Stimulated activated effector memory CD8-positive, alpha-beta T cell treated with anti-CD3 and anti-CD28 coated beads, Interleukin-12 subunit alpha, Interleukin-12 subunit beta, amount 100 ng/mL, for 72 hours (primary cell): ENCODE results near the gene RASA1.

Experiments used
- ATAC-seq: fragments of 150-1000 bp; cut with Tn5 transposase; 2 replicates; pipeline ENCODE4 v1.10.0; 2021
- DNase-seq, 2 donors: peaks; one replicate each; pipeline ENCODE4 v3.0.0; 2021 to 2022; ENCODE audit warnings: low spot score in 2 of 2
- H3K27ac Mint-ChIP-seq: one replicate; pipeline ENCODE4 v1.8.0; 2022; ENCODE audit warnings: mild to moderate bottlenecking, mixed read lengths
- H3K36me3 Mint-ChIP-seq: one replicate; pipeline ENCODE4 v1.8.0; 2022; ENCODE audit warnings: mild to moderate bottlenecking, mixed read lengths
- H3K4me1 Mint-ChIP-seq: one replicate; pipeline ENCODE4 v1.8.0; 2022; ENCODE audit warnings: mixed read lengths
- H3K4me3 Mint-ChIP-seq: one replicate; pipeline ENCODE4 v1.8.0; 2022; ENCODE audit warnings: mild to moderate bottlenecking, mixed read lengths
- H3K9me3 Mint-ChIP-seq: one replicate; pipeline ENCODE4 v1.8.0; 2022; ENCODE audit warnings: mixed read lengths

RASA1 gene

DNA sequence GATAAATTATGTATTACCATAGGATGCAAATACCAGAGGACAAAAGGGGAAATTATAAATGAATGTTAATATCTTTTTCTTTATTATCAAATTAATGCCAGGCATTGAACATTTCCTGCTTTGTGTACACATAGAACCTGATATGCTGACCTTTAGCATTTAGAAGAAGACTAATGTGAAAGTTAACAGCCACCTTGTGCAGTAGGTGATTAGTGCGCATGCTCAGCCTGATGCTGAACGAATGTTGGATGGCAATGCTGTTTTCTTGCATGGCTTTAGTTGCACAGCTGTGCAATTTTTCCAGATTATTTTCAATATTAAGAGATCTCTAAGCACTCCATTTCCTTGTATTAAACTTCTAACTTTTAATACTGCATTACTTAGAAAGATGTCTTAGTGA is 99.6 kb downstream of the RASA1 start:
- Mint-ChIP-seq H3K4me1 (no peaks in the 10 kb centered on the region), H3K4me3 (no peak overlapping the region), H3K27ac (no peak overlapping the region), H3K36me3 (peaks cover 82% of the 10 kb centered on the region), H3K9me3 (no peaks in the 10 kb centered on the region)
- ATAC-seq (no peak), DNase-seq (no peak)

DNA sequence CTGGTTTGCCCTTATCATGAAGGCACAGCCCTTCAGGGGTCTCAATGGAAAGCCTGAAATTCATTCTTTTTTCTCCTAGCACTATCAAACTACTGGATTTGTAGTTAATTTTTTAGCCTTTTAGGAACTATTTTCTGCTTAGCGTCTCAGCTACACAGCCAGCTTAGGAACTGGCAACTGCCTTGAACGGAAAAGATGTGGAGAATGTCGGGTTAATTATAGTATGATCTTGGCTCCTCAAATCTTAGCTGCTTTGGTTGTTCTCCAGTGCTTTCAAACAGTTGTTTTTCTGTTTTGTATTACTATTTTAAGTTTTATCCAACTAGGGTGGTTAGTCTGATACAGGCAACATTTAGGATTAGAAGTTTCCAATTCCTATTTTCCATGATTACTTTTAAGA is 100.9 kb downstream of the RASA1 start:
- no peak for ATAC-seq
- H3K27ac Mint-ChIP-seq, result no peak overlapping the region
- DNase-seq, result no peak
- peaks cover 82% of the 10 kb centered on the region for H3K36me3 Mint-ChIP-seq
- no peaks in the 10 kb centered on the region for H3K4me1 Mint-ChIP-seq
- H3K9me3 Mint-ChIP-seq, result no peaks in the 10 kb centered on the region
- H3K4me3 Mint-ChIP-seq, result no peak overlapping the region

DNA sequence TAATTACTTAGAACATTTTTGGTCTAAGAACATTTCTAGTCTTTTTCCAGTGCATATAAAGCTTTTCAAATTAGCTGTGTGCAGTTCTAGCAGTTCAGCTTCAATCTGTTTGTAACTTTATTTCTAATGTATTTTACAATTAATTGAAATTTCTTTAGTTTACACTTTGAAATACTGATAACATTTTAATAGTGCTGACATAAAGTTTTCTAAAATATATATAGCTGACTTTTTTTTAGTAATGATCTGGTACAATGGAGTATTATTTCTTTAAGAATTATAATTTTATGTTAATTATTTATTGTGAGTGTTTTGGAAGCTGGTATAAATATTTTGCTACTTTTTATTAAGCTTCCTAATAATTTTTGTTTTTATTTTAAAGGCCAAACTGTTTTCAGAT is 101.7 kb downstream of the RASA1 start:
- Mint-ChIP-seq H3K4me1 (no peaks in the 10 kb centered on the region), H3K9me3 (no peaks in the 10 kb centered on the region), H3K36me3 (peaks cover 86% of the 10 kb centered on the region), H3K4me3 (no peak overlapping the region), H3K27ac (no peak overlapping the region)
- ATAC-seq (no peak), DNase-seq (no peak)

DNA sequence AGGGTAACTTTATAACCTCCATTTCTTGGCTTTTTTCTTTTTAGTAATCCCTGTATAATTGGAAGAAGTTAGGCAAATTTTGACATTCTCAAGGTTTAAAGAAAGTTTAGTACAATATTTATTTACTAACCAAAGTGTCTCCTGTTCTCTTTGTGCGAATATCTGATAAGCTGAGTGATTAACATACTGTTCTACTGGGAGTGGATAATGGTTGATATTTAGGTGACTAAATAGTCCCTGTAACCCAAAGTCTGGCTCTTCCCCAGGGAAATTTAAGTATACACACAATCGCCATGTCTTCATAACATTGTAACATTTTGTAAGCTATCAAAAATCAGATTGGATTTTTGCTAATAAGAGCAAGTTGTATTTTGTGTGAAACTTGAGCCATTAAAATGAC is 105.0 kb downstream of the RASA1 start:
- no peaks in the 10 kb centered on the region for H3K4me1 Mint-ChIP-seq
- H3K27ac Mint-ChIP-seq, result no peak overlapping the region
- no peak for ATAC-seq
- H3K36me3 Mint-ChIP-seq, result peaks cover 90% of the 10 kb centered on the region
- no peaks in the 10 kb centered on the region for H3K9me3 Mint-ChIP-seq
- no peak overlapping the region for H3K4me3 Mint-ChIP-seq
- no peak for DNase-seq

DNA sequence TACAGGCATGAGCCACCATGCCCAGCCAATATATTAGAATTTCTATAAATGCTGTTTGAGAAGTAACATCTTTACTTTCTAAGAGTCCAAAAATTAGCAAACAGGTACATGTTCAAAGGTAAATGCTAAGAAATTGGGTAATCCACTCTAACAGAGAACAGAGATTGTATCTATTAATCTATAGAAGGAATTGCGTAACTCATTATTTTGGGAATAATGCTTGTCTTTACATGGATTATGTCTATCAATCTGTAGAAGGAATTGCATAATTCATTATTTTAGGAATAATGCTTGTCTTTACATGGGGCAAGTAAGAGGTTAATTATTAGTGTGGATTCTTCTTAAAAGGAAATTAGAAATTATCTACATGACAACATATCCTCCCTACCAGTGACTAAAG is 114.5 kb downstream of the RASA1 start:
- peaks cover 100% of the 10 kb centered on the region for H3K36me3 Mint-ChIP-seq

DNA sequence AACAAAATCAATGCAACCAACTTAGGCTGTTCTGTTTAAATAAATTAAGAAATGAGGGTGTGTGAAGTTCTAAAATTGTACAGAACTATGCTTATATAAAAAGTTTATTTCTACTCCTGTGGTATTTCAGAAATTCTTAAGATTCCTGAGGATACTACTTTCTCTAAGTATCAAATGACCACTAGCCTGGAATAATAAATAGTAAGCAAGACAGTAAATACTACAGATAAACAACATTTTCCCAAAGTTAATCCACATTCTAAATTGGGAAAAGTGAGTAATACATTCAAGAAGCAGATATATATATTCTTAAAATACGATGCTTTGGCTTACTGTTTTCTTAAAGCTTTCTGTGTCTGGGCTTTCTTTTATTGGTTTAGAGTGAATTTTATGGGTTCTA is 115.5 kb downstream of the RASA1 start:
- ATAC-seq (no peak), DNase-seq (no peak)
- no peak overlapping the region for H3K27ac Mint-ChIP-seq
- no peak overlapping the region for H3K4me3 Mint-ChIP-seq
- peaks cover 100% of the 10 kb centered on the region for H3K36me3 Mint-ChIP-seq
- H3K9me3 Mint-ChIP-seq, result no peaks in the 10 kb centered on the region
- H3K4me1 Mint-ChIP-seq, result no peaks in the 10 kb centered on the region

More for the DNA sequence above, 114.5 kb downstream of the RASA1 start:
- no peak overlapping the region for H3K4me3 Mint-ChIP-seq
- no peaks in the 10 kb centered on the region for H3K9me3 Mint-ChIP-seq
- no peak for DNase-seq
- no peak overlapping the region for H3K27ac Mint-ChIP-seq
- ATAC-seq, result no peak
- H3K4me1 Mint-ChIP-seq, result no peaks in the 10 kb centered on the region

DNA sequence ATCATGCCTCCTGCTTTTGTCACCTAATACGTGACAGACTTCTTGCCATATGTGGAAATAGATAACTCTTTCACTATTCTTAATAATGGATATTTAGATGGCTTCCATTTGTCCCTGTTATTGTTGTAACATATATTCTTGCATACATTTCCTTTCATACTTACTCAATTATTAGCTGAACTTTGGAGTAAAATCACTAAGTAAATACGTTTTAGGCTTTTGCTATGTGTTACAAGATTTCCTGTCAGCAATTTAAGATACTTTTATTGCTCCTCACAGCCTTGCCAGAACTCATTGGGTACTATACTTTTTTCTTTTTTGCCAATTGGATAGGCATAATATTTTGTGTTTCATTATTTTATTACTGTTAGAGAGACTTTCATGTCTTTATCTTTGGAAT is 118.1 kb downstream of the RASA1 start:
- peaks cover 7% of the 10 kb centered on the region for H3K4me1 Mint-ChIP-seq
- H3K27ac Mint-ChIP-seq, result no peak overlapping the region
- ATAC-seq, result no peak
- H3K36me3 Mint-ChIP-seq, result peaks cover 100% of the 10 kb centered on the region
- no peak for DNase-seq
- no peaks in the 10 kb centered on the region for H3K9me3 Mint-ChIP-seq
- no peak overlapping the region for H3K4me3 Mint-ChIP-seq

DNA sequence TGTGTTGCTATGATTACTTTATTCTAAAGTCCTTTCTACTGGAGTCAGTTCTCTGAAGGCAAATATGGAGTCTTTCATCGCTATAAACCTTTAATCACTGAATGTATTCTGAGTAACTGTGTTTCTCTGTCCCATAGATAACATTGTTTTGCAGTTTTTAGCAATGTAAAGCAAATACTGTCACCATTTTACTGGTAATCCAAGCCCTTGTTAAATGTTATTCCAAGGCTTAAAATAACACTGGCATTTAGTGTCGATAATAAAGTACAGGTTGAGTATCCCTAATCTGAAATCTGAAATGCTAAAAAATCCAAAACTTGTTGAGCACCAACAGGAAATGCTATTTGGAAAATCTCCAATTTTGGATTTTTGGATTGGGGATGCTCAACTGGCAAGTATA is 120.4 kb downstream of the RASA1 start:
- DNase-seq, result no peak
- no peak for ATAC-seq
- Mint-ChIP-seq H3K4me3 (no peak overlapping the region), H3K4me1 (peaks cover 7% of the 10 kb centered on the region), H3K9me3 (no peaks in the 10 kb centered on the region), H3K27ac (no peak overlapping the region), H3K36me3 (peaks cover 100% of the 10 kb centered on the region)

DNA sequence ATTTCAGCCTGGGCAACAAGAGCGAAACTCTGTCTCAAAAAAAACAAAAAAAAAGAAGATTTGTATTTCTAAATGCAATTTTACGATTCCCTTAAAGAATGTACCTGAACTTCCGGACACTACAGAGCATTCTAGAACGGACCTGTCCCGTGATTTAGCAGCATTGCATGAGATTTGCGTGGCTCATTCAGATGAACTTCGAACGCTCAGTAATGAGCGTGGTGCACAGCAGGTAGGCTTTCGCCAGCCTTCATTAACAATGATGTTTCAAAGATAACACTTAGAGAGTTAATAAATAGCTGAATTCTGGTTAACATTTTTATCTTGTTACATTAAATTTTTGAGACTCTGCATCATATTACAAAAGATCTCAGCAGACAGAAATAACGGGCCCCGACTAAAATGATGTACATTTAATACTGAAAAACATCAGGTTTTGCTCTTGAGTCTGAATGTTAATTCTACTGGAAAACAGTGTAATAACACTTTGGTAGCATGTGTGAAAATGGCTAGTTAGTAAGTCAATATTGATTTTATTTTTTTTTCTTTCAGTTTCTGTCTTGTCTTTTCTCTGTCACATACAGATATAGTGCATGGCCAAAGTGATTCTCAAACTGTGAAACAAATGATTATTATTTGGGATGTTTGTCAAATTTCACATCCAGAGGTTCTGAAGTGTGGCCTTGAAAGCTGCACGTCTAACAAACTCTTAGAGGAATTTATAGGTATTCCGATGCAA is 121.8 kb downstream of the RASA1 start:
- Mint-ChIP-seq H3K9me3 (no peaks in the 10 kb centered on the region), H3K4me3 (no peak overlapping the region), H3K4me1 (peaks cover 7% of the 10 kb centered on the region), H3K36me3 (peaks cover 100% of the 10 kb centered on the region), H3K27ac (peak overlapping the region; percentile 80)
- DNase-seq, result no peak
- ATAC-seq, result no peak

DNA sequence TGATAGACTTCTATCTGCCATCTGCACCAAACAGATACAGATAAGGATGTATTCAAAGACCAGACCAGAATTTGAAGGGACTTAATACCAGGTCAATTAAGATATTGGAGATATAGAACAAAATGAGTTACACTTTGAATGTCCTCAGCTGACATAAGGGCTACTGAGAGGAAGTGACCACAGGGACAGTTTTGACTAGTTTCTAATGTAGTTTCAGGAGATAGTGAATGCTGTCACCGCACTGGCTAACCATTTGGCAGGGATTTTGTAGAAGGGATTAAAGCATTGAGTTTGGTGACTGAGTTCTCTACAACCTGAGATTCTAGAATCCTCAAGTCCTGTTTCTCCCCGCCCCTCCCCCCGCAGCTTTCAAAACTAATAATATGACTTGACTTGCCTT is 122.4 kb downstream of the RASA1 start:
- Mint-ChIP-seq H3K27ac (peak overlapping the region; percentile 80), H3K9me3 (no peaks in the 10 kb centered on the region), H3K4me1 (peaks cover 7% of the 10 kb centered on the region), H3K4me3 (no peak overlapping the region), H3K36me3 (peaks cover 100% of the 10 kb centered on the region)
- DNase-seq (no peak), ATAC-seq (peak; percentile 70)

DNA sequence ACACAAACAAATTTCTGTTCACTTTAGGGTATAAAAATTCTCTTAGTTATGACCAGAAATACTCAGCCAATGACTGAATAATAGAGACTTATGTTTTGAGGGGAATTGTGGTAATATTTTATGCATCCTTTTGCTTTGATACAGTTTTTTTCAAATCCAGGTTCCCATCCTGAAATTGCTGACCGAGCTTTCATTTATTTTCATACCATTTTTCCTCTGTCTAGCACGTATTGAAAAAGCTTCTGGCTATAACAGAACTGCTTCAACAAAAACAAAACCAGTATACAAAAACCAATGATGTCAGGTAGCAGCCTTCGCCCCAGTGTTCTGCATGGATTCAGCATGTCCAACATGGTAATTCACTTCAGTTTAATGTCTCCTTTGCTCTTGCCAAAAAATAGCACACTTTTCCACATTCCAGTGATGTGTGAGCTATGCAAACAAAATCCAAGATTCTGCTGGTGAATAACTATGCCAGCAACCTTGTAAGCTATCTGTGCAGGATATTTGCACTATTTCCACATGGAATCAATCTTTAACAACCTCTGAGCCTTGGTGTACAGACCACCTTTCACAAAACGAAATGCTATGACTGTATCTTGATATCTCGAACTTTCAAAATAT is 123.0 kb downstream of the RASA1 start:
- no peak for DNase-seq
- no peak overlapping the region for H3K4me3 Mint-ChIP-seq
- H3K27ac Mint-ChIP-seq, result peak overlapping the region; percentile 80
- ATAC-seq, result no peak
- peaks cover 7% of the 10 kb centered on the region for H3K4me1 Mint-ChIP-seq
- H3K9me3 Mint-ChIP-seq, result no peaks in the 10 kb centered on the region
- H3K36me3 Mint-ChIP-seq, result peaks cover 100% of the 10 kb centered on the region

DNA sequence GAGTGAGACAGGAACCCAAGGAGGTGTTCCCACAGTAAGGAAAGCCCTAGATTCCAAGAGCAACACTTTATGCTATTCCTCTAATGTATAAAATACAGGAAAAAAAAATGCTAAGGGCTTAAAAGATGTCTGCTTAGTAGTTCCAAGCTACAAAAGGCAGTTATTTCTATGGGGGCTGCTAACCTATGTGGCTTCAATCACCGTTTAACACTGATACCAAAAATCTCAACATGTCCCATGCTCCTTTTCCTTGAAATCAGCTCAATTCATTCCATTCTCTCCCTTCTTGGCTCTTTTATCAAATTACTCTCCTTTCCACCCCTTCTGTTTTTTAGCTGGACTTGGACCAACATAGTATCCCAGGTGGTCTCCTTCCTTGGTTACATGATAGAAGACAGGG is 124.5 kb downstream of the RASA1 start:
- no peak for ATAC-seq
- DNase-seq, result no peak
- H3K36me3 Mint-ChIP-seq, result peaks cover 100% of the 10 kb centered on the region
- H3K27ac Mint-ChIP-seq, result peak overlapping the region; percentile 81
- no peak overlapping the region for H3K4me3 Mint-ChIP-seq
- no peaks in the 10 kb centered on the region for H3K9me3 Mint-ChIP-seq
- peaks cover 7% of the 10 kb centered on the region for H3K4me1 Mint-ChIP-seq

DNA sequence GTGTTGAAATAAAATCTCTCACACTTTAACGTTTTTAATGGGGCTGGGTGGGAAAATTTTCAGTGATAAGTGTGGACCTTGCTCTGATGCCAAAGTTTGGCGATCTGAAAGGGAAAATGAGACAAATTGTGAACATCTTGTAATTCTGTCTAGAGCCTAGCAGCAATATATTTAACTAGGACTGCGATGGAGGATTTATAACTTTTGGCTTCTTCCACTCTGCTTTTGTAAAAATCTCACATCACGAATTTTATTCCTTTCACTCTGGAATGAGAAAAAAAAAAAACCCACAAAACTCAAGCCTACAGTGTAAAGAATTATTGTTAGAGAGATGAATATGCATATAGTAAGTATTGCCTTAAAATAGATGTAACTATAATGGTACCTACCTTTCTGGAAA is 125.1 kb downstream of the RASA1 start:
- H3K36me3 Mint-ChIP-seq, result peaks cover 100% of the 10 kb centered on the region

DNA sequence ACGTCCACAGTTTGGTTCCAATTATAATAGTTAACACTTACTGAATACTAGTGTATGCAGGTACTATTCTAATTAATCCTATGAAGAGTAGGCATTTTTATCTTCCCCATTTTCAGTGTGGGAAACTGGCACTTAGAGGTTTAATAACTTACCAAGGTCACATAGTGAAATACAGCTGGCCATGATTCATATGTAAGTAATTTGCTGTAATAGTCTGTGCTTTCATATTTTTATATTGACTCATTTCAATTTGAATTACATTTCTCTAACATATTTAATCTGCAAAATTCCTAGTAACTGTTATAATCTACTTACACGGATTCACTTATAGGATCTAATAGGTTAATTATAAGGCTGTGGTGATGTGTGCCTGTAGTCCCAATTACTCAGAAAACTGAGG is 125.6 kb downstream of the RASA1 start:
- Mint-ChIP-seq H3K4me1 (peaks cover 7% of the 10 kb centered on the region), H3K27ac (peak overlapping the region; percentile 81), H3K9me3 (no peaks in the 10 kb centered on the region), H3K36me3 (peaks cover 100% of the 10 kb centered on the region), H3K4me3 (no peak overlapping the region)
- DNase-seq (no peak), ATAC-seq (no peak)

More for the DNA sequence above, 125.1 kb downstream of the RASA1 start:
- Mint-ChIP-seq H3K4me1 (peaks cover 7% of the 10 kb centered on the region), H3K4me3 (no peak overlapping the region), H3K27ac (peak overlapping the region; percentile 81), H3K9me3 (no peaks in the 10 kb centered on the region)
- ATAC-seq (no peak), DNase-seq (no peak)

DNA sequence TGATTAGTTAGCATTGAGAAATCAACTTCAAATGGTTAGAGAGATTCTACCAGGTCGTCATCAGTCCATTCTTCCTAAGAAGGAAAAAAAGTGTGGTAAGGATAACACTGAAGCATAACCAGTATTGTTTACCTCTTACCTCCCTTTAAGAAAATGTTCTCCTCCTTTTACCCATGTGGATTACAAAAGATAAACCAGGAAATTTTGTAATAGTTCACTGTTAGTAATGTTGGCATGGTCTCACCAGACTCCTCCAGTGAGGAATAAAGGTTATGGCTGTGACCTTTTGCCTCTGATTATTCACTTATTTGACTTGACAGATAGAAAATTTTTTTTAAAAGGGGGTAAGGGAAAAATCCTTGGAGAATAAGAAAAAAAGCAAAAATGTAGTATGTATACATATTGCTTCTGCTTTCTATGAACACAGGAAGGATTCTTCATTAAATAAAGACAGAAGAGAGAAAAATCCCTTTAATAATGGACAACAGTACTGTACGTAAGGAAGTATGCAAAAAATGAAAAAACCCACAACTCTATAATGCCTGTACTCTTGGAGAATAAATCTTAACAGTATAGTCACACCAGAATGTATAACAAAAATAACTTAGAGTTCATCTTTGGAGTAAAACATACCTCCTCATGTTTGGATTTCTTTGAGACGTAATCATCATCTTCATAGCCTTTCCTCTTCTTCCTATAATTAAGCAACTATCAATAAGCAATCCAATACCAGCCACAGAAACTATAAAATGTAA is 126.9 kb downstream of the RASA1 start:
- H3K36me3 Mint-ChIP-seq, result peaks cover 100% of the 10 kb centered on the region
- DNase-seq (no peak), ATAC-seq (no peak)
- peak overlapping the region; percentile 43 for H3K27ac Mint-ChIP-seq
- peaks cover 7% of the 10 kb centered on the region for H3K4me1 Mint-ChIP-seq
- H3K4me3 Mint-ChIP-seq, result no peak overlapping the region
- H3K9me3 Mint-ChIP-seq, result no peaks in the 10 kb centered on the region
